Neural cell (in vitro differentiated cells): ENCODE measurements around the gene ICE1. TPM values are rescaled to one million over a fixed set of nuclear protein-coding genes. Genes with fewer than 3 reads are reported as not detected.

Experiments used
- H2AFZ ChIP-seq: fragments of 200-600, 300-800 bp; sonication (generic), shearing (Covaris generic); 2 replicates; pipeline ENCODE4 v1.6.0; 2014; ENCODE audit warnings: low read depth, mild to moderate bottlenecking, antibody characterized with exemption, low read length, moderate library complexity
- H3F3A ChIP-seq: fragments of 200-600 bp; shearing (Covaris generic); 2 replicates; pipeline ENCODE4 v1.6.1; 2016; ENCODE audit warnings: mild to moderate bottlenecking, moderate library complexity, mixed read lengths, antibody characterized with exemption, low read length; ENCODE audit not compliant: insufficient read depth, poor library complexity, severe bottlenecking
- H3K27ac ChIP-seq: fragments of 200-600, 300-800 bp; sonication (generic), shearing (Covaris generic); 2 replicates; pipeline ENCODE4 v1.5.1; 2014; ENCODE audit warnings: mild to moderate bottlenecking, low read length, moderate library complexity
- H3K27me3 ChIP-seq: fragments of 300-800, 200-600 bp; sonication (generic), shearing (Covaris generic); 2 replicates; pipeline ENCODE4 v1.6.0; 2014; ENCODE audit warnings: mild to moderate bottlenecking, low read depth, low read length, moderate library complexity; ENCODE audit not compliant: insufficient read depth
- H3K36me3 ChIP-seq: fragments of 300-800, 200-600 bp; sonication (generic), shearing (Covaris generic); 2 replicates; pipeline ENCODE4 v1.5.1; 2014; ENCODE audit warnings: mild to moderate bottlenecking, antibody characterized with exemption, low read length, moderate library complexity; ENCODE audit not compliant: insufficient read depth
- H3K4me2 ChIP-seq: fragments of 300-800, 200-600 bp; sonication (generic), shearing (Covaris generic); 2 replicates; pipeline ENCODE4 v1.6.0; 2014; ENCODE audit warnings: mild to moderate bottlenecking, low read length
- H3K4me3 ChIP-seq: fragments of 300-800, 200-600 bp; sonication (generic), shearing (Covaris generic); 2 replicates; pipeline ENCODE4 v1.5.1; 2014; ENCODE audit warnings: mild to moderate bottlenecking, low read length, moderate library complexity
- H3K79me2 ChIP-seq: fragments of 200-600 bp; shearing (Covaris generic); replicated peaks from 2 replicates; pipeline ENCODE4 v1.6.0; 2014; ENCODE audit warnings: mild to moderate bottlenecking, low read length, moderate library complexity; ENCODE audit not compliant: insufficient read depth
- H3K9ac ChIP-seq: fragments of 300-800, 200-600 bp; sonication (generic), shearing (Covaris generic); 2 replicates; pipeline ENCODE4 v1.6.1; 2016; ENCODE audit warnings: mild to moderate bottlenecking, low read length, mixed read lengths
- H3K9me2 ChIP-seq: fragments of 200-600 bp; shearing (Covaris generic); 2 replicates; pipeline ENCODE4 v1.6.1; 2016; ENCODE audit warnings: mild to moderate bottlenecking, low read length, mixed read lengths; ENCODE audit not compliant: insufficient read depth
- H3K9me3 ChIP-seq: fragments of 200-600, 300-800 bp; sonication (generic), shearing (Covaris generic); 2 replicates; pipeline ENCODE4 v1.6.1; 2016; ENCODE audit warnings: mild to moderate bottlenecking, mixed run types, low read length, moderate library complexity, mixed read lengths
- H4K20me1 ChIP-seq: fragments of 200-600 bp; shearing (Covaris generic); 2 replicates; pipeline ENCODE4 v1.6.1; 2016; ENCODE audit warnings: mild to moderate bottlenecking, mixed run types; ENCODE audit not compliant: insufficient read depth
- CTCF ChIP-seq: fragments of 450-650 bp; IDR thresholded peaks from 2 replicates; pipeline ENCODE4 v1.5.1; 2014; ENCODE audit warnings: antibody characterized with exemption, mild to moderate bottlenecking, moderate library complexity; ENCODE audit not compliant: poor library complexity, severe bottlenecking
- EP300 ChIP-seq: fragments of 450-650 bp; conservative IDR thresholded peaks from 2 replicates; pipeline ENCODE4 v1.6.1; 2014; ENCODE audit warnings: antibody characterized with exemption, mild to moderate bottlenecking, moderate library complexity; ENCODE audit not compliant: poor library complexity, severe bottlenecking
- EZH2 ChIP-seq: fragments of 200-600, 300-800 bp; shearing (Covaris generic), sonication (generic); IDR thresholded peaks from 2 replicates; pipeline ENCODE4 v1.6.1; 2014; ENCODE audit warnings: antibody characterized with exemption, low read length, borderline replicate concordance, mild to moderate bottlenecking; ENCODE audit not compliant: insufficient read depth, poor library complexity, severe bottlenecking
- MXI1 ChIP-seq: fragments of 450-650 bp; conservative IDR thresholded peaks from 2 replicates; pipeline ENCODE4 v1.6.1; 2014; ENCODE audit warnings: antibody characterized with exemption, mild to moderate bottlenecking; ENCODE audit not compliant: poor library complexity, severe bottlenecking
- POLR2AphosphoS5 ChIP-seq: IDR thresholded peaks from 2 replicates; pipeline ENCODE4 v1.6.1; 2012
- RAD21 ChIP-seq: fragments of 450-650 bp; conservative IDR thresholded peaks from 2 replicates; pipeline ENCODE4 v1.6.1; 2014; ENCODE audit warnings: antibody characterized with exemption, mild to moderate bottlenecking, moderate library complexity
- REST ChIP-seq: IDR thresholded peaks from 2 replicates; pipeline ENCODE4 v1.6.1; 2012; ENCODE audit warnings: borderline replicate concordance
- SMC3 ChIP-seq: fragments of 450-650 bp; conservative IDR thresholded peaks from 2 replicates; pipeline ENCODE4 v1.6.1; 2014; ENCODE audit warnings: antibody characterized with exemption, mild to moderate bottlenecking, moderate library complexity; ENCODE audit not compliant: poor library complexity
- TAF1 ChIP-seq: IDR thresholded peaks from 2 replicates; pipeline ENCODE4 v1.6.1; 2012; ENCODE audit warnings: low read depth
- polyA plus RNA-seq: library from polyadenylated mRNA; depleted of rRNA; stranded (reverse); fragments of >200 nt; gene quantifications from 2 replicates; pipeline ENCODE4 v1.2.3, GENCODE V29; 2014

ICE1 gene
- polyA plus RNA-seq, 1 donor from 2014 or later = 22.1 TPM

- Histone ChIP-seq H2AFZ (no peak overlapping the region), H3K9me2 (no peaks in the 10 kb centered on the region), H3K4me2 (no peak overlapping the region), H3K27ac (no peak overlapping the region), H3K9me3 (no peaks in the 10 kb centered on the region), H3K27me3 (no peaks in the 10 kb centered on the region), H3K36me3 (no peaks in the 10 kb centered on the region), H3F3A (no peaks in the 10 kb centered on the region), H3K9ac (no peak overlapping the region), H4K20me1 (no peaks in the 10 kb centered on the region), H3K79me2 (no peaks in the 10 kb centered on the region), H3K4me3 (no peak overlapping the region)
- TF ChIP-seq EP300 (no peak), EZH2 (no peak), POLR2AphosphoS5 (no peak), CTCF (no peak), TAF1 (no peak), SMC3 (no peak), RAD21 (no peak), REST (no peak), MXI1 (no peak)
These were observed 21.4 kb upstream of the ICE1 start for GRCh38 chr5:5401095-5401494.

- Histone ChIP-seq H3K79me2 (no peaks in the 10 kb centered on the region), H3K9me3 (peaks cover under 1% of the 10 kb centered on the region), H2AFZ (no peak overlapping the region), H3K4me3 (no peak overlapping the region), H3K9ac (no peak overlapping the region), H3K9me2 (no peaks in the 10 kb centered on the region), H3K27ac (no peak overlapping the region), H3F3A (no peaks in the 10 kb centered on the region), H4K20me1 (no peaks in the 10 kb centered on the region), H3K27me3 (no peaks in the 10 kb centered on the region), H3K4me2 (no peak overlapping the region), H3K36me3 (no peaks in the 10 kb centered on the region)
- TF ChIP-seq CTCF = no peak
- no peak for TF ChIP-seq MXI1
- TF ChIP-seq EP300 = no peak
- no peak for TF ChIP-seq SMC3
- no peak for TF ChIP-seq REST
- TF ChIP-seq EZH2 = no peak
- no peak for TF ChIP-seq POLR2AphosphoS5
- no peak for TF ChIP-seq RAD21
- no peak for TF ChIP-seq TAF1
These were observed 18.7 kb upstream of the ICE1 start for GRCh38 chr5:5403741-5404140.
